B cell (primary cell): ENCODE measurements around the gene FKBP8. TPM values are rescaled to one million over a fixed set of nuclear protein-coding genes. Genes with fewer than 3 reads are reported as not detected.

Experiments
- ATAC-seq: fragments of 200-7000 bp; cut with Tn5 transposase; one replicate; pipeline ENCODE4 v1.10.0; 2021; ENCODE audit warnings: low read depth, mild to moderate bottlenecking, moderate number of reproducible peaks, moderate library complexity
- CTCF ChIA-PET: fragments of 350-600 bp; sonication (Branson Sonifier 250); formaldehyde crosslinking; loops from one replicate; lab custom pipeline; 2021; ENCODE audit warnings: antibody characterized with exemption, inconsistent platforms; lab: Charles Lee
- POLR2A ChIA-PET: fragments of 350-600 bp; sonication (Branson Sonifier 250); formaldehyde crosslinking; loops from one replicate; lab custom pipeline; 2021; ENCODE audit warnings: antibody characterized with exemption; lab: Charles Lee
- DNase-seq: peaks from one replicate; pipeline ENCODE4 v3.0.0; 2013
- H2AFZ ChIP-seq: 2 replicates; pipeline ENCODE4 v1.6.1; 2012; ENCODE audit warnings: mild to moderate bottlenecking, low read depth, low read length; ENCODE audit not compliant: insufficient read depth, poor library complexity, severe bottlenecking
- H3K27ac ChIP-seq, 2 donors: 1 replicate in 1 of 2; 2 replicates in 1 of 2; pipeline ENCODE4 v1.5.1; 2012 to 2013; ENCODE audit warnings: low read length in 2 of 2, mild to moderate bottlenecking in 2 of 2, moderate library complexity in 1 of 2
- H3K27me3 ChIP-seq, 4 experiments: fragments of 200-600 bp in 1 of 4; sonication (generic) in 1 of 4; replicated peaks in 1 of 4; 1 replicate in 2 of 4; 2 replicates in 2 of 4; pipeline versions ENCODE4 v1.6.1 to v1.7.0; 2013 to 2016; ENCODE audit warnings: low read length in 3 of 4, mild to moderate bottlenecking in 2 of 4, mixed read lengths in 1 of 4, moderate library complexity in 1 of 4; ENCODE audit not compliant: insufficient read depth in 4 of 4, control insufficient read depth in 3 of 4; ENCODE audit errors: control extremely low read depth in 1 of 4
- H3K36me3 ChIP-seq, 2 experiments: replicated peaks in 1 of 2; 1 replicate in 1 of 2; 2 replicates in 1 of 2; pipeline versions ENCODE4 v1.6.1 to v1.7.1; 2013; ENCODE audit warnings: low read length in 1 of 2; ENCODE audit not compliant: insufficient read depth in 2 of 2, control insufficient read depth in 1 of 2; ENCODE audit errors: control extremely low read depth in 1 of 2, extremely low read depth in 1 of 2
- H3K4me1 ChIP-seq, 2 donors: fragments of 200-600 bp in 1 of 2; sonication (generic) in 1 of 2; 1 replicate in 1 of 2; 2 replicates in 1 of 2; pipeline versions ENCODE4 v1.5.1 to v1.6.1; 2013 to 2017; ENCODE audit warnings: low read length in 2 of 2; ENCODE audit not compliant: control insufficient read depth in 2 of 2, insufficient read depth in 2 of 2
- H3K4me2 ChIP-seq: replicated peaks from 2 replicates; pipeline ENCODE3; 2012; ENCODE audit warnings: mild to moderate bottlenecking, low read depth, low read length; ENCODE audit not compliant: poor library complexity, severe bottlenecking
- H3K4me3 ChIP-seq, 5 experiments: fragments of 200-600 bp in 1 of 5; sonication (generic) in 1 of 5; 1 replicate in 3 of 5; 2 replicates in 2 of 5; pipeline versions ENCODE4 v1.5.1 to v1.7.0; 2011 to 2016; ENCODE audit warnings: low read length in 4 of 5, mild to moderate bottlenecking in 4 of 5, low read depth in 2 of 5, control low read depth in 1 of 5, moderate library complexity in 1 of 5; ENCODE audit not compliant: insufficient read depth in 1 of 5; ENCODE audit errors: control extremely low read depth in 1 of 5, extremely low read depth in 1 of 5
- H3K79me2 ChIP-seq: fragments of 200-600 bp; sonication (generic); one replicate; pipeline ENCODE4 v1.6.0; 2016; ENCODE audit warnings: low read length; ENCODE audit not compliant: control insufficient read depth, insufficient read depth
- H3K9ac ChIP-seq: fragments of 200-600 bp; sonication (generic); 2 replicates; pipeline ENCODE4 v1.6.1; 2017; ENCODE audit warnings: mild to moderate bottlenecking, low read length, moderate library complexity
- H3K9me3 ChIP-seq, 3 donors: one replicate each; pipeline versions ENCODE4 v1.6.1 to v1.7.1; 2013; ENCODE audit warnings: low read length in 2 of 3; ENCODE audit not compliant: control insufficient read depth in 2 of 3, insufficient read depth in 1 of 3; ENCODE audit errors: control extremely low read depth in 1 of 3
- H4K20me1 ChIP-seq: 2 replicates; pipeline ENCODE4 v1.6.0; 2012; ENCODE audit warnings: mild to moderate bottlenecking, low read length; ENCODE audit not compliant: insufficient read depth, control insufficient read depth, poor library complexity, severe bottlenecking
- H3K27ac Mint-ChIP-seq: one replicate; pipeline ENCODE4 v1.8.0; 2021; ENCODE audit warnings: mixed read lengths
- H3K27me3 Mint-ChIP-seq: one replicate; pipeline ENCODE4 v1.8.0; 2021; ENCODE audit warnings: mixed read lengths
- H3K4me1 Mint-ChIP-seq: one replicate; pipeline ENCODE4 v1.8.0; 2021; ENCODE audit warnings: mixed read lengths
- H3K4me3 Mint-ChIP-seq: one replicate; pipeline ENCODE4 v1.8.0; 2021; ENCODE audit warnings: mixed read lengths
- H3K9me3 Mint-ChIP-seq: one replicate; pipeline ENCODE4 v1.8.0; 2022; ENCODE audit warnings: mixed read lengths; ENCODE audit not compliant: insufficient read depth
- CTCF ChIP-seq: fragments of 200-600 bp; IDR thresholded peaks from one replicate; pipeline ENCODE4 v1.8.0; 2022; ENCODE audit warnings: antibody characterized with exemption, mild to moderate bottlenecking
- EZH2 ChIP-seq: IDR thresholded peaks from 2 replicates; pipeline ENCODE4 v1.6.1; 2012; ENCODE audit warnings: borderline replicate concordance, low read depth, mild to moderate bottlenecking, moderate library complexity, low read length; ENCODE audit not compliant: insufficient read depth, poor library complexity, severe bottlenecking
- WGBS: methylation state at CpG from one replicate; pipeline ENCODE4 v1.1.5; 2013; ENCODE audit warnings: missing lambda C conversion rate; ENCODE audit not compliant: insufficient coverage; 5-methylcytosine and 5-hydroxymethylcytosine counted together
- intact Hi-C: fragments of 100-400 bp; cut with micrococcal nuclease; formaldehyde crosslinking; loops from one replicate; pipeline ENCODE4 v1.10.0; 2022
- polyA plus RNA-seq: library from polyadenylated mRNA; depleted of rRNA; stranded (reverse); fragments of >200 nt; gene quantifications from 2 replicates; pipeline ENCODE4 v1.2.3, GENCODE V29; 2012
- total RNA-seq, 2 donors: library from RNA; stranded (reverse); fragments of 120-200 nt in 1 of 2; gene quantifications; 1 replicate in 1 of 2; 2 replicates in 1 of 2; pipeline versions ENCODE4 v1.2.3 to v1.2.4, GENCODE V29; 2013 to 2022

FKBP8 gene
- total and polyA plus RNA-seq, 2 donors (not counting 1 experiment from before 2014, with no cell fraction given) = 148 to 163 TPM

- peaks cover 5 to 21% of the 10 kb centered on the region in 2 donors for H3K4me1 ChIP-seq
- H2AFZ ChIP-seq = no peak overlapping the region
- H3K27ac Mint-ChIP-seq = no peak overlapping the region
- no peak overlapping the region for H3K4me3 Mint-ChIP-seq
- no peak overlapping the region for H3K4me3 ChIP-seq
- TF ChIP-seq EZH2 (no peak), CTCF (no peak)
- H3K9me3 Mint-ChIP-seq = no peaks in the 10 kb centered on the region
- H3K4me1 Mint-ChIP-seq = peaks cover 42% of the 10 kb centered on the region
- peaks cover 98% of the 10 kb centered on the region for H3K79me2 ChIP-seq
- H3K36me3 ChIP-seq = peaks cover 0 to 4% of the 10 kb centered on the region in 2 experiments
- no peaks in the 10 kb centered on the region for H3K27me3 Mint-ChIP-seq
- WGBS = 87% methylated on average over 5 of the region's 5 CpGs
- H4K20me1 ChIP-seq = peaks cover 89% of the 10 kb centered on the region
- H3K27ac ChIP-seq = no peak overlapping the region
- intact Hi-C loops = no loop called here
- no peaks in the 10 kb centered on the region for H3K27me3 ChIP-seq
- H3K9me3 ChIP-seq = no peaks in the 10 kb centered on the region
- no peak overlapping the region for H3K4me2 ChIP-seq
- CTCF ChIA-PET = no interaction called here
- ATAC-seq (no peak), DNase-seq (no peak)
- POLR2A ChIA-PET = no interaction called here
- no peak overlapping the region for H3K9ac ChIP-seq
Observed at GRCh38 chr19:18515959-18516358, 27.4 kb downstream of the FKBP8 start.

GRCh38 chr19:18514800-18515682 is 28.3 kb downstream of the FKBP8 start:
- H3K4me2 ChIP-seq = no peak overlapping the region
- H3K9ac ChIP-seq = no peak overlapping the region
- intact Hi-C loops = no loop called here
- H2AFZ ChIP-seq = no peak overlapping the region
- H3K27me3 ChIP-seq = no peaks in the 10 kb centered on the region
- ATAC-seq = no peak
- no peak overlapping the region for H3K4me3 ChIP-seq
- Mint-ChIP-seq H3K9me3 (no peaks in the 10 kb centered on the region), H3K4me3 (no peak overlapping the region), H3K27me3 (no peaks in the 10 kb centered on the region), H3K27ac (no peak overlapping the region), H3K4me1 (peaks cover 38% of the 10 kb centered on the region)
- no peak overlapping the region for H3K27ac ChIP-seq
- peaks cover 99% of the 10 kb centered on the region for H3K79me2 ChIP-seq
- DNase-seq = no peak
- no peak for TF ChIP-seq EZH2
- no peaks in the 10 kb centered on the region for H3K9me3 ChIP-seq
- peaks cover 4 to 12% of the 10 kb centered on the region in 2 donors for H3K4me1 ChIP-seq
- H3K36me3 ChIP-seq = peaks cover 0 to 6% of the 10 kb centered on the region in 2 experiments
- CTCF ChIA-PET = no interaction called here
- 90% methylated on average over 13 of the region's 17 CpGs for WGBS
- POLR2A ChIA-PET = no interaction called here
- peaks cover 96% of the 10 kb centered on the region for H4K20me1 ChIP-seq
